Stimulated activated CD4-positive, alpha-beta T cell treated with anti-CD3 and anti-CD28 coated beads, Interleukin-15, amount 100 ng/mL, for 48 hours (primary cell): Measurements from ENCODE around the gene CLDND2.

Source experiments
- DNase-seq, 2 donors: peaks; one replicate each; pipeline ENCODE4 v3.0.0-alpha.2; 2020; ENCODE audit warnings: low read depth in 2 of 2

CLDND2 gene

DNA sequence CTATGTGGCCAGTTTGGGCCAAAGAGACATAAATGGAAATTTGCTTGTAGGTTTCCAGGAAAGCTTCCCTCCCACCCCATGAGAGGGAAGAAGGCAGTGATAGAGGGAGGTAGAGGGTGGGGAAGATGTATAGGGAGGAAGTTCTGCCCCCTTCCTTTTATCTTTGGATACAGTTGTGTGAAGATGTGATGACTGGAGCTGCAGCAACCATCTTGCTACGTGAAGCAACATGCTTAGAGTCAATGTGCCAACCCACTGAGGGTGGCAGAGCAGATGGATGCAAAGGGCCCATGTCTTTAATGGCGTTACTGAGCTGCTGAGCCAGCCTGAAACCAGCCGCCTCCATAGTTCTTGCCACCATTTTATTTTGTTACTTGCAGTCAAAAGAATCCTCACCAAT lies 37.6 kb downstream of the CLDND2 start:
- no peak for DNase-seq

DNA sequence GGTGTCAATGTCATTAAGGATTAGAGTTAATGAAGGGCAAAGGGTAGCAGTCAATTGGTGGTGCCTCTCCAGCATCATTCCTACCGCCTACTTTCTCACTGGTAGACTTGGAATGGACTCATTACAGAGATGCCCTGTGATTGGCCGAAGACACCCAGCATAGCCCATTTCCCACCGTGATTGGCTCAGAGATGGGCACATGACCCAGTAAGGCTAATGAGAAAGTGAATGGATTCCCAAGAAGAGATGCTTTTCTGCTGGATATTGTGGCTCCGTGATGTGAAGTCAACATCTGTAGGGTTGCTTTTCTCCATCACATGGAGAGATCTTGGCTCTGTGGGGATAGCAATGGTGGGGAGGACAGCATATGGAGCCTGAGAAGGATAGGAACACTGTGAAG lies 38.4 kb downstream of the CLDND2 start:
- DNase-seq: no peak

DNA sequence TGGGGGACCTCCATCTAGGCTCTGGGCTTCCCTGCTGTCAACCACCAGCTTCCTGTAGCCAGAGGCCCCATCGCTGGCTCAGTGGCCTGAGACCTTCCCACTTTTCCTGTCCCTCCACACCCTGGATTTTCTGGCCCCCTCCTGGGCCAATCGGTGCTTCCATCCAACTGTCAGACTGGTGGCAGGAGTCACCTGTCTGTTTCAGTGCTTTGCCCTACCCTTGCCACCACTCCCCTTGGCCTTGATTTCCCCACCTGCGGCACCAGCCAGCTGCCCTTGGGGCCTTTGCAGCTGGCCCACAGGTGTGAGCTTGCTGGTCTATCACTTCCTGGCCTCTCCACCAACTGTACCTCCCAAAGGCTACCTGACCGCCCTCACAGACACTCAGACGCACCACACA lies 39.4 kb downstream of the CLDND2 start:
- no peak for DNase-seq

DNA sequence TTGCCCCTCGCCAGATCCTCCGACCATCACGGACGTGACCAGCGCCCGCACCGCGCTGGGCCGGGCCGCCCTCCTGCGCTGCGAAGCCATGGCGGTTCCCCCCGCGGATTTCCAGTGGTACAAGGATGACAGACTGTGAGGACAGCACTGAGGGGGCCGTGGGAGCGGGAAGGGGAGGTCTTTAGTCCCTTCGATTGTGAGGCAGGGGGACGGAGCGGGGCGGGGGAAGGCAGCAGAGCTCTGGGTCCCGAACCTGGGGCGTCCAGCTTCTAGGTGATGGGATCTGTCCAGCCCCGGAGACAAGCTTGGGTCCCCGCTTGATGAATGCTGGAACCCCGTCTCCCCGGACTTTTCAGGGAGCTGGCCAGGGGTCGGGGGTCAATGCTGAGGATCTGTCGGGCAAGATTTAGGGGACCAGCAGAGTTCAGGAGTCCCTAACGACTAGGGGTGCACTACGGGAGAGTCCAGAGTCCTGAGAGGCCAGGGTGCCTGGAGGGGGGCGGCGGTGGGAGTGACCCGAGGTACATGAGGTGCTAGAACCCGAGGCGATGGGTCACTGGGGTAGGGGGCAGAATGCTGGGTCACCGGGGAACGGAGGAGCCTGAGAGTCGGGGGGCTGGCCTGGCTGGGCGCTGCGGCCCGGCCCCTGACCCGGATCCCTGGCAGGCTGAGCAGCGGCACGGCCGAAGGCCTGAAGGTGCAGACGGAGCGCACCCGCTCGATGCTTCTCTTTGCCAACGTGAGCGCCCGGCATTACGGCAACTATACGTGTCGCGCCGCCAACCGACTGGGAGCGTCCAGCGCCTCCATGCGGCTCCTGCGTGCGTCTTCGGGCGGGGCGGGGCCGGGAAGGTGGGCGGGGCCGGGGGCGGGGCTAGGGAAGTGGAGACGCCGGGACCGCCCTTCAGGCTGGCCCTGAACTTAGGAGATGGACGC lies 41.5 kb downstream of the CLDND2 start:
- peak; percentile 44 to 55 for DNase-seq

DNA sequence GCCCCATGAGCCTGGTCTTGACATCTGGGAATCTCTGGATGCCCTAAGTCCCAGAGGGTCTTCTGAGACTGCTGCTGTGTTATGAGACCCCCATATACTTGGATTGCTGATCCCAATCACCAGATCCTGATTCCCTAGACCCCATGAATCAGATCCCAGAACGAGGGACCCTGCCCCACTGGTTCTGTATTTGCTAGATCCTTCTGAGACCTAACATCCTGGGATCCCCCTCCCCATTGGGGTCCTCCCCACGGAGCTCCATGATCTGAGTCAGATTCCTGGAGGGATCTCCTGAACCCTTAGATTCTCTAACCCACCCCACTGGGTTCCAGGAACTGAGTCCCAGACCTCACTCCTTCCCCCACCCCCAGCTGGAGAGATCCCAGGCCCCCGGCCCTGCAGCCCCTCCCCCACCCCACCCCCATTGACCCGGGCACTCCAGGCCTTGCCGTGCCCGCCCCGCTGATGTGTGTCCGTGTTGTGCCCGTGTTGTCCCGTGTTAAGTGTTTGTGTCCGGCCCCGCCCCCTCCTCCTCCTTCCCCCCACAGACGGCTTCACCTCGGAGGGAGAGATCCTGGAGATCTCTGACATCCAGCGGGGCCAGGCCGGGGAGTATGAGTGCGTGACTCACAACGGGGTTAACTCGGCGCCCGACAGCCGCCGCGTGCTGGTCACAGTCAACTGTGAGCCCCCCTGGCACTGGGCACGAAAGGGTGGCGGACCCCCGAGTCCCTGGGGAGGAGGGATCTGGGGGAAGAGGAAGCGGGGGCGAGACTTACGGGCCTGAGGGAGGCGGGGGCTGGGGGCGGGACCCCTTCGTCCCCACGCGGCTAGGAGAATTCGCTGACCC lies 42.4 kb downstream of the CLDND2 start:
- no peak for DNase-seq

DNA sequence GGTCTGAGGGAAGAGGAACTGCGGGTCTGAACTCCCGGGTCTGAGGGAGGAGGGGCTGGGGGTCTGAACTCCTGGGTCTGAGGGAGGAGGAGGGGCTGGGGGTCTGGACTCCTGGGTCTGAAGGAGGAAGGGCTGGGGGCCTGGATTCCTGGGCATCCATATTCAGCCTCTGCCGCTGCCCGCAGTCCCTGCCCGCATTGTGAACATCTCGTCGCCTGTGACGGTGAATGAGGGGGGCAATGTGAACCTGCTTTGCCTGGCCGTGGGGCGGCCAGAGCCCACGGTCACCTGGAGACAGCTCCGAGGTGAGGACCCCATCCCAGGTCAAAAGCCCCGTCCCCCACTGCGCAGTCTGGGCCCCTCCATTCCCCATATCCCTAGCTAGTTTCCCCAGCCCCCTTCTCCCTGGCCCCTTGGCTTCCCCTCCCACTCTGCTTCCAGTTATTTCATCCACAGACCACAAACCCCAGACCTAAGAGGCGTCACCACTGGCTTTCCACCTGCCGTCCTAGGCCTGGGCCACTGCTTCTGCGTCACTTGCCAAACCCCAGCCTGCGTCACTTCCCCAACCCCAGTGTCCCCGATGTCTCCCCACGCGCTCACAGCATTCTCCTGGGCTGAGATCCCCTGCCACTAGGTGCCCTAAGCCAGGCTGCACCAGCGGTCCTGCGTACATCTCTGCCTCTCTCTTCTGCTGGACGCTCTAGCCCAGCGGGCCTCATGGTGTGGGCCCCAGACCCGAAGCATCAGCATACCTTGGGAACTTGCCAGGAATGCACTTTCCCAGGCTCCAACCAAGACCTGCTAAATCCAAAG lies 43.4 kb downstream of the CLDND2 start:
- no peak for DNase-seq

DNA sequence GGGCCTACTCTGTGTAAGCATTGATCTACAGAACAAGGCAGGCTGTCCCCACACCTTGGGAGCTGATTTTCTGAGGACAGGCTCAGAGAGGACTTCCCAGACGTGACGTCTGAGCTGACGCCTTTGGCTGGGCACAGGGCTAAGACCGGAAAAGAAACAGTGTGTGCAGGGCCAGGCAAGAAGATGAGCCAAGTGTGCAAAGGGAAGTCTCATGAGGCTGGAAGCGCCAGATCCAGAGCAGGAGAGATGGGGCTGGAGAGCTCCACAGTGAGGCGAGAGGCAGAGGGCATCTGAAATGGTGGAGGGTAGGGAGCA lies 44.7 kb downstream of the CLDND2 start:
- DNase-seq: no peak

DNA sequence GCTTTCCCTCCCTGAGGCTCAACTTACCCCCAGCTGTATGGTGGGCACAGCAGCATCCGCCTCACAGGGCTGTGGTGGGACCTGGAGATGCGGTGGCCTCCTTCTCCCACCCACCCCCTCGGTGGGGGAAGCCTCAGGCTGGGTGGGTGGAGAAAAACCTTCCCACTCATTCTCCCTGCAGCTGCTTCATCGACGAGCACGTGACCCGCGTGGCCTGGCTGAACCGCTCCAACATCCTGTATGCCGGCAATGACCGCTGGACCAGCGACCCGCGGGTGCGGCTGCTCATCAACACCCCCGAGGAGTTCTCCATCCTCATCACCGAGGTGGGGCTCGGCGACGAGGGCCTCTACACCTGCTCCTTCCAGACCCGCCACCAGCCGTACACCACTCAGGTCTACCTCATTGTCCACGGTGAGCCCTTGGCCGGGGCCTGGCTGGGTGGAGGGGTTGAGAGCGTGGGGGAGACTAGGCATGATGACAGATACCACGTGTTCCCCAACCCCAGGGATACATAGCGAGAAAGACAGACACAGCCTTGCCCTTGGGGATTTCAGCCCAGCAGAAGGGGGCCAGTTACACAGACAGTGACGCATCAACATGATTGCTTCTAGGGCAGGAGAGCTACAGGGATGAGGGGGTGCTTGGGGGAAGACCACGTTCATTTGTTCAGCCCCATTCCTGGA lies 45.2 kb downstream of the CLDND2 start:
- no peak for DNase-seq

DNA sequence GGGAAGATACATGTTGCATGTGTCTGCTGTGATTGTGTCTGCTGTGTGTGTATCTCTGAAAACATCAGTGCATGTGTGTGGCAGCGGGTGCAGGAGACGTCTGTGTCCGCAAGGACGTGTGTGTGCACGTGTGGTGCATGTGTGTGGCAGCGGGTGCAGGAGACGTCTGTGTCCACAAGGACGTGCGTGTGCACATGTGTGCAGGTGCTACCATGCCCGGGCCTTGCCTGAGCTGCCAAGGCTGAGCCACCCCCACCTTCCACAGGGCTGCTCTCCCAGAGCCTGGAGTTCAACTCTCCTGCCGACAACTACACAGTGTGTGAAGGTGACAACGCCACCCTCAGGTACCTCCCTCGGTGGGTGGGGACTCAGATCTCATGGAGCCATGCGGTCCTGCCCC lies 47.0 kb downstream of the CLDND2 start:
- DNase-seq: no peak

DNA sequence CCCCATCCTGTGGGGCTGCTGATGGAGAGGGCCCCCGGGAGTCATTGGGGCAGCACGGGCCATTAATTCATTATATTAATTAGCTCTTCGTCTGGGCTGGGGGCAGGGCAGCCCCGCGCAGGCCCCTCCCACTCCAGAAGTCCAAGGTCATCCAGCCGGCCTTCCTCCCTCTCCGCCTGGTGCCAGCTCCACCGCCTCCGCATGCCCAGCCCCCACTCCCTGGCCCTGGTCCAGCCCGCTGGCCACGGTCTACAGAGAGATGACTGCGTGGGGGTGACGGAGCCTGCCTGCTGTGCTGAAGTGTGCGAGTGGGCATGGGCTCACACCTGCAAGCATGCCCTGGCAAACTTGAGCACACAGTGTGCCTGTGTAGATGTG lies 48.5 kb downstream of the CLDND2 start:
- DNase-seq: no peak

DNA sequence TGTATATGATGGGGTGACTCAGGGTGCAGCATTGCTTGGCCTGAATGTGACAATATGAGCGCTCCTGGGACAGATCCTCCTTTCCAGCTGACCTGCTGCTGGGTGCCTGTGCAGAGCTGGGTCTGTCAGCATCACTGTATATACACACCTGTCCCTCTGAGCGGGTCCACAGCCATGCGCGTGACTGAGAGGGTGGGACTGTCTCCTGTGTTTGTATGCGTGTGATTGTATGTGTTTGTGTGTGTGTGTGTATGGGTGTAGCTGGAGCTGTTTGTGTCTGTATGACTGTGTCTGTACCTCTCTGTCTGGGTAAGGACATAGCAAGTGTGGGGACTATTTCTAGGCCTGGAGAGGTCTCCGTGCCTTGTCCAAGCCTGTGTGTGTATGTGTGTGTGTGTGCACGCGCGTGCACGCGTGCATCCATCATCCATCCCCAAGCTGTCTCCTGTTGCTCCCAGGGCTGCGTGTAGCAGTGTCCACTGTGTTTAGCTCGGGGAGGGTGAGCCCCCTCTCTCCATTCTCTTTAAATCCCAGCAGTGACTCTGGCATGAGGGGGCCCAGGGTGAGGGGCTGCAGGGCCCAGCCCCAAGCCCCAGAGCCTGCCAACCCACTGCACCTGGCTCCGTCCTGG lies 49.0 kb downstream of the CLDND2 start:
- no peak for DNase-seq

DNA sequence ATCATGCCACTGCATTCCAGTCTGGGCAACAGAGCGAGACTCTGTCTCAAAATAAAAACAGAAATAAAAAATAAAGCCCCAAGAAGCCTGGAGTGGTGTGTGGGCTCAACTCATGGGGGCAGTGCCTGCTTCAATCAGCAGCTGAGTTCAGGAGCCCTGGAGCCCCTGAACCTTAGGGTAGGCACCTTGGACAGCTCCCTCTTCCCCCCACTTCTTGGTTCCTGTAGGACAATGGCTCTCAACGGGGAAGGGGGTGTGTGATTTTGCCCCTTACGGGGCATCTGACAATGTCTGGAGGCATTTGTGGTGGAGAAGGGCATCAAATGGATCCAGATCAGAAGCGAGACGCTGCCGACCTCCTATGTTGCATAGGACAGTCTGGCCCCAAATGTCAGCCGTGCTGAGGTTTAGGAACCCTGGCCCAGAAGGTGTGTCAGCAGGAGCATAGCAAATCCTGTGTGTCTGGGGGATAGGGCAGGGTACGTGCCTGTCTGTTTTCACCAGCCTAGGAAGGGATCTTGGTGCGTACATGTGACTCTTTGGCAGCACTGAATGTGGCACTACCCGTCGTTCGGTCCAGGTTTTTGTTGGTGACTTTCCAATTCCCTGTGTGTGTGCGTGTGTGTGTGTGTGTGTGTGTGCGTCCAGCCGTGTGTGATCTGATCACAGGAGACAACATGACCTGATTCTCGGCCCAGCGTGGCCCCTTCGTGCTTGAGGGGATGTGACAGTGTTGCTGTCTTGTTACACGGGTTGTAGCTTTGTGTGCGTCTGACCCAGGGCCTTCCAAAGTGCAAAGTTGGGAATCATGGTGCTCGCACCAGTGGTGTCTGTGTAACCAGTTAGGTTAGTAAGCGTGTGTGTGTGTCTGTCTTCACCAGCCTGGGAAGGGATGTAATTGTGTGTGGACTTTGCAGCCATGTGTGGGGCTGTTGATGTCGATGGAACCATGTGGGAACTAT lies 49.8 kb downstream of the CLDND2 start:
- no peak for DNase-seq

DNA sequence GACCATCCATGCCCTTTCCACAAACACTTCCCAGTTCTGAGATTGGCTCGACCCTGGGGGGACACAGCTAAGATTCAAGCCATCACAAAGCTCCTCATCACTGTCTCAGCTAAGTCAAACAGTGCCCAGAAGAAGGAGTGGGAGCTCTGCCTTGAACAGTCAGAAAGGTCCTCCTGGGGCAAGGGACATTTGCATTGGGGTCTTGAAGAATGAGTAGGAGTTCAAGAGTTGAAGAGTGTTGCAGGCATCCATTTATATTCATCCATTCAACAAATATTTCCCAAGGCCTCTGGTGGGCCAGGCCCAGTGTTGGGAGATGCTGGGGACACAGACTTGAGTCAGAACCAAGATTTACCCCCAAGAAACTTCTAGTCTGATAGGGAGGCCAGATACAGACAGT lies 50.8 kb downstream of the CLDND2 start:
- DNase-seq: no peak

DNA sequence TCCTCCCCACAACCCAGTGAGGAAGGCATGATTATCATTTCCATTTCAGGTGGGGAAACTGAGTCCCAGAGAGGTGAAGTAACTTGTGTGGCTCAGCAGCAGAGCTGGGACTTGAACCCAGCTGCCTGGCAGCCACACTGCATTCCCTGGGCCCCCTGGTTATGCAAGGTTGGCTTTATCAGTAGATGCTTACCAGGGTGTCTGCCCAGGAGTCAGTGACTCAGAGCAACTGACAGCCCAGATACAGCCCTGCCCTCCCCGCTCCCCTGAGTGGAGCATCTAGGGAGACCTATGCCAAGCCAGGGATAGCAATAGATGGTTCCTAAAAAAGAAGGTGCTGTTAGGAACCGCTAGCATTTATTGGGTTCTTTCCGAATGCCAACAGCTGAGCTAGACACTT lies 51.4 kb downstream of the CLDND2 start:
- no peak for DNase-seq
